ENCODE data around the gene DENND2A. TPM values are rescaled to one million over a fixed set of nuclear protein-coding genes. Genes with fewer than 3 reads are reported as not detected.
A peak's percentile ranks its signal among the peaks of the same experiment; 100 is the strongest.
"Not testable (repeated sequence)": the region's sequence is repeated elsewhere in the genome, so short reads cannot be mapped to it uniquely, and the experiment has no call there.

The DENND2A gene
- total RNA-seq, 1 donor from 2014 or later = 29.8 TPM

DNA sequence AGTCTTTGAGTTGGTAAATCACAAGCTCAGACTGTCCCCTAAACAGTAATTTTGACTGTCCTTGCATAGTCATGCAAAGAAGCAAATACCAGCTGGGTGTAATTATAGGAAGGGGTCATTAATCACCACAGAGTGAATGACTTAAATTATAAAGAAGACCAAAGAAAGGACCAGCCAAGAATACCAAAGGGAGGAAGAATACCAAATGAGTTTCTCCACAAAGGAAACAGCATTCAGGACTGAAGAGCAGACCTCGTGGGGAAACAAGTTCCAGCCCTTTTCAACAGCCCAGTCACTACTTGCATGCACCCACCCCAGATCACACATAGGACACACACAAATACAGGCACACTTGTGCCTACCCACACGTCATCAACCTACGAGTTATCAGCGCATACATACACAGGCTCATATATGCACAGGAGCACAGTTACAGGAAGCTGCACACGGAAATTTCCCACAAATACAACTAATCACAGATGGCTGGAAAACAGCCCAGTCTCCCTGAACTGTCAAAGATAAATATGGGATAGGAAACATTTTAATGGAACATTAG is 77.6 kb downstream of the DENND2A start:
- peaks cover 27% of the 10 kb centered on the region for H3K4me1 Mint-ChIP-seq
- TF ChIP-seq, protein P1, sequence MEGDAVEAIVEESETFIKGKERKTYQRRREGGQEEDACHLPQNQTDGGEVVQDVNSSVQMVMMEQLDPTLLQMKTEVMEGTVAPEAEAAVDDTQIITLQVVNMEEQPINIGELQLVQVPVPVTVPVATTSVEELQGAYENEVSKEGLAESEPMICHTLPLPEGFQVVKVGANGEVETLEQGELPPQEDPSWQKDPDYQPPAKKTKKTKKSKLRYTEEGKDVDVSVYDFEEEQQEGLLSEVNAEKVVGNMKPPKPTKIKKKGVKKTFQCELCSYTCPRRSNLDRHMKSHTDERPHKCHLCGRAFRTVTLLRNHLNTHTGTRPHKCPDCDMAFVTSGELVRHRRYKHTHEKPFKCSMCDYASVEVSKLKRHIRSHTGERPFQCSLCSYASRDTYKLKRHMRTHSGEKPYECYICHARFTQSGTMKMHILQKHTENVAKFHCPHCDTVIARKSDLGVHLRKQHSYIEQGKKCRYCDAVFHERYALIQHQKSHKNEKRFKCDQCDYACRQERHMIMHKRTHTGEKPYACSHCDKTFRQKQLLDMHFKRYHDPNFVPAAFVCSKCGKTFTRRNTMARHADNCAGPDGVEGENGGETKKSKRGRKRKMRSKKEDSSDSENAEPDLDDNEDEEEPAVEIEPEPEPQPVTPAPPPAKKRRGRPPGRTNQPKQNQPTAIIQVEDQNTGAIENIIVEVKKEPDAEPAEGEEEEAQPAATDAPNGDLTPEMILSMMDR (conservative IDR thresholded peaks at IDR 0.05) = no peak
- no peaks in the 10 kb centered on the region for H3K27me3 Mint-ChIP-seq (ENCODE audit: low read depth)
- H3K4me3 Mint-ChIP-seq = peak overlapping the region; percentile 10
- no peaks in the 10 kb centered on the region for H3K9me3 Mint-ChIP-seq
- peaks cover 8% of the 10 kb centered on the region for H3K36me3 Mint-ChIP-seq (ENCODE audit: low read depth)
- peak overlapping the region; percentile 90 for H3K27ac Mint-ChIP-seq (ENCODE audit: unreplicated experiment)
- DNase-seq (ENCODE audit: low read depth, low spot score) = no peak

DNA sequence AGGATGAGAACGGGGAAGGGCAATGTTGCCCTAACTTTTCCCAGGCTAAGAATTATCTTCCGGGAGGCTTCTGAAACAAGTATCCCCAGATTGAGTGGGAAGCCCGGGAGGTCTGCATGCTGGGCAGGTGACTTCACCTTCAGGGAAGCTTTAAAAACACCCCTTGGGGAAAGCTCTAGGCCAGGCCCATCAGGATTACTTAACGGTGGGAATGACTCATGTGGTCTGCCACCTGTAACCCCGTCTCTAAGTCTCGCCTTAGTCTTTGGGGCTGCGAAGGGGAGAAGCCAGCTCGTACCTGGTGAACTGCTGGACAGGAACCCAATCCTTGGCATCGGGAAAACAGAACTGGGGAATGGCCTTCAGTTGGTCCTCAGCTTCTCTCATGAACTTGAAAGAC is 81.2 kb downstream of the DENND2A start:
- no peak overlapping the region for H3K4me3 Mint-ChIP-seq
- no peaks in the 10 kb centered on the region for H3K27me3 Mint-ChIP-seq (ENCODE audit: low read depth)
- DNase-seq (ENCODE audit: low read depth, low spot score) = no peak
- H3K4me1 Mint-ChIP-seq = peaks cover 19% of the 10 kb centered on the region
- no peak overlapping the region for H3K27ac Mint-ChIP-seq (ENCODE audit: unreplicated experiment)
- TF ChIP-seq, protein P1 (conservative IDR thresholded peaks at IDR 0.05) = no peak
- H3K36me3 Mint-ChIP-seq (ENCODE audit: low read depth) = peaks cover 9% of the 10 kb centered on the region
- H3K9me3 Mint-ChIP-seq = no peaks in the 10 kb centered on the region

DNA sequence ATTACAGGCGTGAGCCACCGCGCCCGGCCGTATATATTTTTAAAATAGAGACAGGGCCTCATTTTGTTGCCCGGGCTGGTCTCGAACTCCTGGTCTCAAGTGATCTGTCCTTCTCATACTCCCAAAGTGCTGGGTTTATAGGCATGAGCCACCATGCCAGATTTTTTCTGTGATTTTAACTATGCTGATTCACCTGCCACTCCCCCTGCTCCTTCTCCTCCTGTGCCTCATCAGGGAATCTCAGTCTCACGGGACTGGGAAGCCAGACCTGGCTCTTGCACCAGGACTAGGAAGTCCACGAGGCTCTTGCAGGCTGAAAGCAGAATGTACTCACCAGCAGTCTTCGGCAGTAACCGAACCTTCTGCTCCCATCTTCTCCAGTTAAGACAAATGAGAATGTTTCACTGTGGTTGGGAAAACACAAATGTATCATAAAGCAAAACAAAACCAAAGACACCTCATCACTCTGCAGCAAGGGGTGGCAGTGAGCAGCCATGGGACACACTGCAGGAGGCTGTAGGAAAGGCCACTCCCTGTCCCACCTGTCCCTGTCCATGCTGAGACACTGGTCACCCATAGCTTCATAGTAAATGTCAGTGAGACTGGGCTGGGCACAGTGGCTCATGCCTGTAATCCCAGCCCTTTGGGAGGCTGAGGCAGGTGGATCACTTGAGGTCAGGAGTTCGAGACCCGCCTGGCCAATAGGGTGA is 82.6 kb downstream of the DENND2A start:
- no peak overlapping the region for H3K4me3 Mint-ChIP-seq
- no peak for DNase-seq (ENCODE audit: low read depth, low spot score)
- no peaks in the 10 kb centered on the region for H3K27me3 Mint-ChIP-seq (ENCODE audit: low read depth)
- TF ChIP-seq, protein P1 (conservative IDR thresholded peaks at IDR 0.05) = no peak
- H3K4me1 Mint-ChIP-seq = peaks cover 13% of the 10 kb centered on the region
- H3K36me3 Mint-ChIP-seq (ENCODE audit: low read depth) = peaks cover 9% of the 10 kb centered on the region
- no peaks in the 10 kb centered on the region for H3K9me3 Mint-ChIP-seq
- no peak overlapping the region for H3K27ac Mint-ChIP-seq (ENCODE audit: unreplicated experiment)

DNA sequence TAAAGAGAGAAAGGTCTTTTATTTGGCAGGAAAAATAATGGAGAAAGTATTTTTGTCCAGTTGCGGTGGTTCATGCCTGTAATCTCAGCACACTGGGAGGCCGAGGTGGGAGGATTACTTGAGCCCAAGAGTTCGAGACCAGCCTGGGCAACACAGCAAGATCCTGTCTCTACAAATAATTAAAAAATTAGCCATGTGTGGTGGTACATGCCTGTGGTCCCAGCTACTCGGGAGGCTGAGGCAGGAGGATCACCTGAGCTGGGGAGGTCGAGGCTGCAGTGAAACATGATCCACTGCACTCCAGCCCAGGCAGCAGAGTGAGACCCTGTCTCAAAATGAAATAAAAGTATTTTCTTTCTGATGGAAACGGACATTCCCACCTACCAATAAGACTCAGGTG is 83.5 kb downstream of the DENND2A start:
- Mint-ChIP-seq H3K9me3 (no peaks in the 10 kb centered on the region), H3K27me3 (ENCODE audit: low read depth) (no peaks in the 10 kb centered on the region), H3K27ac (ENCODE audit: unreplicated experiment) (no peak overlapping the region), H3K4me3 (no peak overlapping the region), H3K36me3 (ENCODE audit: low read depth) (peaks cover 5% of the 10 kb centered on the region), H3K4me1 (peaks cover 16% of the 10 kb centered on the region)
- DNase-seq (ENCODE audit: low read depth, low spot score) = no peak
- TF ChIP-seq, protein P1 (conservative IDR thresholded peaks at IDR 0.05) = no peak

DNA sequence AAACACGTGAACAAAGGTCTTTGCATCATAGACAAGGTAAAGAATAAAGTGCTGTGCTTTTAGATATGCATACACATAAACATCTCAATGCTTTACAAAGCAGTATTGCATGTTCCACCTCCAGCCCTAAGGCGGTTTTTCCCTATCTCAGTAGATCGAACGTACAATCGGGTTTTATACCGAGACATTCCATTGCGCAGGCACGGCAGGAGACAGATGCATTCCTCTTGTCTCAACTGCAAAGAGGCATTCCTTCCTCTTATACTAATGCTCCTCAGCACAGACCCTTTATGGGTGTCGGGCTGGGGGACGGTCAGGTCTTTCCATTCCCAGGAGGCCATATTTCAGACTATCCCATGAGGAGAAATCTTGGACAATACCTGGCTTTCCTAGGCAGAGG is 87.4 kb downstream of the DENND2A start:
- not testable (repeated sequence) for H3K27me3 Mint-ChIP-seq (ENCODE audit: low read depth); DNase-seq (ENCODE audit: low read depth, low spot score); H3K4me3 Mint-ChIP-seq; H3K9me3 Mint-ChIP-seq
- Mint-ChIP-seq H3K27ac (ENCODE audit: unreplicated experiment) (peak overlapping the region; percentile 36), H3K36me3 (ENCODE audit: low read depth) (peaks cover 12% of the 10 kb centered on the region), H3K4me1 (peaks cover 24% of the 10 kb centered on the region)

DNA sequence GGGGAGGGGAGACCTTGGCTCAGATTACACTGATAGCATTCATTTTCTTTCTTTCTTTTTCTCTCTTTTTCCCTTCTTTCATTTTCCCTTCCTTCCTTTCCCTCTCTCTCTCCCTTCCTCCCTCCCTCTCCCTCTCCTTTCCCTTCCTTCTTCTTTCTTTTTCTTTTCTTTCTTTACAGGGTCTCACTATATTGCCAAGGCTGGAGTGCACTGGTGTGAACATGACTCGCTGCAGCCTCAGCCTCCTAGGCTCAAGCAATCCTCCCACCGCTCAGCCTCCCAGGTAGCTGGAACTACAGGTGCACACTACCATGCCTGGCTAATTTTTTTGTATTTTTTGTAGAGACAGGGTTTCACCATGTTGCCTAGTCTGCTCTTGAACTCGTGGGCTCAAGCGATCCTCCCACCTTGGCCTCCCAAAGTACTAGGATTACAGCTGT is 88.4 kb downstream of the DENND2A start:
- Mint-ChIP-seq H3K27ac (ENCODE audit: unreplicated experiment) (no peak overlapping the region), H3K36me3 (ENCODE audit: low read depth) (peaks cover 7% of the 10 kb centered on the region), H3K27me3 (ENCODE audit: low read depth) (no peaks in the 10 kb centered on the region), H3K9me3 (no peaks in the 10 kb centered on the region), H3K4me1 (peaks cover 24% of the 10 kb centered on the region), H3K4me3 (no peak overlapping the region)
- no peak for DNase-seq (ENCODE audit: low read depth, low spot score)
- TF ChIP-seq, protein P1 (conservative IDR thresholded peaks at IDR 0.05) = no peak
